HG02852 (cell line): Measurements from ENCODE around the gene CASP8.
"Not testable (repeated sequence)": the region's sequence is repeated elsewhere in the genome, so short reads cannot be mapped to it uniquely, and the experiment has no call there.

Source experiments
- ATAC-seq: cut with Tn5 transposase; IDR thresholded peaks from one replicate; pipeline ENCODE4 v1.9.1; 2021; ENCODE audit warnings: mild to moderate bottlenecking, moderate library complexity; ENCODE audit not compliant: unreplicated experiment

The CASP8 gene

DNA sequence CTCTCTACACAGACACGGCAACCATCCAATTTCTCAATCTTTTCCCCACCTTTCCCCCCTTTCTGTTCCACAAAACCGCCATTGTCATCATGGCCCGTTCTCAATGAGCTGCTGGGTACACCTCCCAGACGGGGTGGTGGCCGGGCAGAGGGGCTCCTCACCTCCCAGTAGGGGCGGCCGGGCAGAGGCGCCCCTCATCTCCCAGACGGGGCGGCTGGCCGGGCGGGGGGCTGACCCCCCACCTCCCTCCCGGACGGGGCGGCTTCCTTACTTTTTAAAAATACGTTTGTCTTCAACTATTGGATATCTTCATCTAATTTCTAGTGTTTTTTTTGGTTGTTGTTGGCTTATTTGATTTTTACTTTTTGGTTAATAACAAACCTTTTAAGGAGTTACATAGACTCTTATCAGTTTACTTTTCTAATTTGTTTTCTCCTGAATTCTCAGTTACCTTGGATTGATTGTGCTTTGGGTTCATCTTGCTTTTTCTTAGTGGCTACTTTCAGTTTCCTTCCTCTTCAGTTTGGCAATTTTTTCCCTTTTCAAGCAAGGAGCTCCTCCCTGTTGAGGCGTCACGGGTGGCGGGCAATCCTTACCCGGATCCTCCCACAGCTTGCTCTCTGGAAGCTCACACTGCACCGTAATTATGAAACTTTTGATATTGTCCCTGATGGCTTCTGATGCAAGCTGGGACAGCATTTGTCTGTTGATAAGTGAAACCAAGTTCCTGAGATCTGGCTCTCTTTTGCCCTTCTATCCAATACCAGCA lies 21.0 kb upstream of the CASP8 start:
- not testable (repeated sequence) for ATAC-seq

GRCh38 chr2:201242571-201243277 lies 17.6 kb upstream of the CASP8 start:
- no peak for ATAC-seq

GRCh38 chr2:201244829-201245228 lies 15.5 kb upstream of the CASP8 start:
- no peak for ATAC-seq

- ATAC-seq: no peak
Measured at GRCh38 chr2:201246280-201246679, 14.1 kb upstream of the CASP8 start.

DNA sequence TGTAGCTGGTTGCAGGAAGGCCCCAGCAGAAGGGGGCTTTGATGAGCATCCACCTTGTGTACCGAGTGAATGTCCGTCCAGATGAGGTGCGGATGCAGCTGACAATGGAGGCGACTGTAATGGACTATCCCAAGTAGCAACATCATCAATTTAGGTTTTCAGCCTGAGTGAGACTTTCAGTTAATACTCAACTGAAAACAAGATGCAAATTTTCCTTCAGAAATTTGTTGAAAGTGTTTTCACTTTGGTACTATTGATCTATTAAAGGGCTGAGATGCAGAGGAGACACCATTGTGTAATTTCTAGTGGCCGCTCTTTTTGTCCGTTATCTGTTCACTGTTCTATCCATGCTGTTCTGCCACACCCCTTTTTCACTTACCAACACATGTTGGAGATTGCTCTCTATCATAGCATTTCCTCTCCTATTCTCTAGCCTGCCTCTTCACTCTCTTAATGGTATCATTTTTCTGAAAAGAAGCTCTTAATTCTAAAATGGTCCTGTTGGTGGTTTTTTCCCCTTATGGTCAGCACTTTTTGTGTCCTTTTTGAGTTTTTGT lies 12.0 kb upstream of the CASP8 start:
- ATAC-seq: no peak

DNA sequence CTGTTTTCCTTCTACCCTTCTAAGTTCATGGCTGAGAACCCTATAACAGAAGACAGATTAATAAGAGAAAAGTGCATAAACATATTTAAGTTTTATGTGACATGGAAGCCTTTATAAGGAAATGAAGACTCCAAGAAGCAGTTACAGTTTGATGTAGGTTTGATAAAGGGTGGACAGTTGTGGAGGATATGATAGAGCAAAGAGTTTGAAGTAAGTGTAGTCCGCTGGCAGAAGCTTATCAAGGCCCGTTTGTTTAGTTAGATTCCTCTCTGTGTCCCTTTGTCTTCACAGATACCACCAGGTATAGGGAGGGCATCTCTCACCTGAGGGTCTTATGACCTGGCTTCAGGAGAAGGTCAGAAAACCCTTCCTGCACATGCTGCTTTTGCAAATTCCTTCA lies 10.4 kb upstream of the CASP8 start:
- ATAC-seq: no peak

- ATAC-seq: no peak
Measured at GRCh38 chr2:201250741-201251140, 9.6 kb upstream of the CASP8 start.

DNA sequence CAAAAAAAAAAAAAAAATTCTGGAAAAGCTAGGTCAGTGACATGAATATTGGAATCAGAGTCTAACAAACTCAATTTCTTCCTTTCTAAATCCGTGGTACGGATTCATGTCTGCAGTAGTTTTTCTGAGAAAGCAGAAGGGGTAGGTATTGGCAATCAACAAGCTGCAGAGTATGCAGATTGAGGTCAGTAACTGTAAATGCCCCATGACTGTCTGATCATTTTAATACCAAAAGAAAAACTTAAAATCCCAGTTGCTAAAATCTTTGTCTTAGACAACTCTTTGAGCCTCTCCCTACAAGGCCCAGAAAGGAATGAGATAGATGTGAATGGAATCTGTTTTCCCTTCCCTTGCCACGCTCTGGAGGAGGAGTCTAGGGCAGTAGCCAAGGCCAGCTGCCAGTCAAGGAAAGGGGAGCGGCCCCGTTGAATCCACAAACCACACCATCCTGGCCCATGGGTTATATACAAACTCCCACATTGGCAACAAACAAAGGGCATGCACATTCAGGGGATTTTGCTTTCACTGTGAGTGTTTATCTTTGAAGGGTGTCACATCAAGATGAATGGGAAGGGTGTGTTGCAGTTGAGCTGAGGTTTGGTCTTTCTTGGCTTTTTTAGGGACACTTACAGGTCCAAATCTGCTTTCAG lies 6.1 kb upstream of the CASP8 start:
- ATAC-seq: no peak

- ATAC-seq: no peak
Measured at GRCh38 chr2:201255408-201256033, 4.8 kb upstream of the CASP8 start.

GRCh38 chr2:201256082-201256481 lies 4.3 kb upstream of the CASP8 start:
- no peak for ATAC-seq

DNA sequence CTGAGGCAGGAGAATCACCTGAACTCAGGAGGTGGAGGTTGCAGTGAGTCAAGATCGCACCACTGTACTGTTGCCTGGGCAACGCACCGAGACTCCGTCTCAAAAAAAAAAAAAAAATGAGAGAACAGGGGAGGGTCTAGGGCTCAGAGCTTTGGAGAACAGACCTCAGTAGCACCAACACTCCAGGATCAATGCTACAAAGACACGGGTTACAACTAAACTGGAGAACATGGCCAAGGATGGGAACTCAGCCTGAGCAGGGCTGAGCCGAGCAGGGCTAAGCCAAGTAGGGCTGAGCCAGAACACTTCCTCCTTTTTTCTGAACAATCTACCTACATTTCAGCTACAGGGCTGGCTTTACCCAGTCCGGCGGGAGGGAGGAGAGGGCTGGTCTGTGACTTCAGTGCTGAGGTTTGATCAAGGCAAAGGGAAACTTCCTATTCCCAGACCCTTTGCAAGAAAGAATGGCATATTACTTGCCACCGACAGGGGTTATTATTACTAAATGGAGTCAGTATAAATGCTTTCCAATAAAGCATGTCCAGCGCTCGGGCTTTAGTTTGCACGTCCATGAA lies 2.9 kb upstream of the CASP8 start:
- peak; percentile 54 for ATAC-seq

- peak; percentile 58 for ATAC-seq
Measured at GRCh38 chr2:201257956-201258665, 2.2 kb upstream of the CASP8 start.

- no peak for ATAC-seq
Measured at GRCh38 chr2:201258666-201259615, 1.4 kb upstream of the CASP8 start.

GRCh38 chr2:201261471-201261870 lies 1.1 kb downstream of the CASP8 start:
- no peak for ATAC-seq

GRCh38 chr2:201261906-201262305 lies 1.6 kb downstream of the CASP8 start:
- no peak for ATAC-seq

DNA sequence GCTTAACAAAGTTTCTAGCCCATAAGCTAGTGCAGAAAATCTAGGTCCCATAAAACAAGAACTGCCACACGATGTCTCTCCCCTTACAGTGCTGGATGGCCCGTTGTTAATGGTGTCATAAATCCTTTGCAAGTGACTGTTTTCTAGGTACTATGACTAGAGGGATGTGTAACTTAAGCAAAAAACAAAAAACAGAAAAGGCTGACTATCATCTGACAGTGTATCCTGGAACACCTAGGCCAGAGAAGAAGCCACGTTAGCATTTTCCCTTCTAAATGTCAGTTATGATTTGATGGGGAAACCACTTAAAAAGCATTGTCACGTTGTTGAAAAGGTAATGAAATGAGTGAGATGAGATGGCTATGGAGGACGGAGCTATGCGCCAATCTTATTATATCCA lies 2.4 kb downstream of the CASP8 start:
- ATAC-seq: no peak

DNA sequence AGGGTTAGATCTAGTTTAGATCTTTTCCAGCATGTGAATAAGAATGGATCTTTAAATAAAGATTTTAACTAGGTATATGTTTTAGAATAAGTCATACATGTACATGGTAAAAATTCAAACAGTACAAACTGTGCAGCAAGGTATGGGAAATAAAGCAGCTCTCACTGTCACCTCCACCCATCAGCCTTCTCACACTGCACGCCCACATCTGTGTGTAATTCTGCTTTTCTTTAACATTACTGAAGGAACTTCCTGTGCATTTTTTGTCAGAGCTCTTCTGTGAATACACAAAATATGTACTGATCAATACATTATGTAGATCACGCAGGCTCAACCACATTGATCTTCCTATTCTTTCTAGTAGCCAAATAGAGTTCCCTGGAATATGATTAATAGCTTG lies 3.4 kb downstream of the CASP8 start:
- no peak for ATAC-seq

DNA sequence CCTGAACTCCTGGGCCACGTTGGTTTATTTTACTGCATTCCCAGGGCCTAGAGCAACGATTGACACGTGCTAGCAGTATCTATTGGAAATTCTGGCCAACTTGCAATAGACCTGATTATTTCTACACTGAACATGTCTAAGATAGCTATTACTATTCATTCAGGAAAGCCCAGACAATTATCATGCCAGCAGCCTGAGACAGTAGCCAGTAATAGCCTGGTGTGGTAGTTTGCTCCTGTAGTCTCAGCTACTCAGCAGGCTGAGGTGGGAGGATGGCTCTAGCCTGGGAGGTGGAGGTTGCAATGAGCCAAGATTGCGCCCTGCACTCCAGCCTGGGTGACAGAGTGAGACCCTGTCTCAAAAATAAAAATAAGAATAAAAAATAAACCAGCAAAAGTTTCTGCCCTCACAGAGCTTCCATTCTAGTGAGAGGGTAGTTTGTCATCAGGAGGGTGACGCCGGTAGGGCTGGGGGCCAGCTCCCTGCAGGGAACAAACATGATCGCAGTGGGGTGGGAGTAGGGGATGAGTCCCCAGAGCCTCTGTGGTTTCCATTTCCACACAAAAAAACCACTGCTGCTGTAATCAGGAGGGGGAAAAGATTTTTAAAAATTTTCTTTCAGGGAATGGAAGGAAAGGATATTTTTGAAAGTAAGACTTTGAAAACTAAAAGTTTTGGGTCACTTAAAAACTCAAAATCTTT lies 4.3 kb downstream of the CASP8 start:
- no peak for ATAC-seq

- no peak for ATAC-seq
Measured at GRCh38 chr2:201266629-201267028, 6.3 kb downstream of the CASP8 start.
